Measurements from ENCODE around the gene CFAP100. TPM values are rescaled to one million over a fixed set of nuclear protein-coding genes. Genes with fewer than 3 reads are reported as not detected.

Gene CFAP100
- total and polyA plus RNA-seq, 9 of the 15 experiments (the other 6 are each of a cell fraction or from before 2014, with no cell fraction given): not detected

DNA sequence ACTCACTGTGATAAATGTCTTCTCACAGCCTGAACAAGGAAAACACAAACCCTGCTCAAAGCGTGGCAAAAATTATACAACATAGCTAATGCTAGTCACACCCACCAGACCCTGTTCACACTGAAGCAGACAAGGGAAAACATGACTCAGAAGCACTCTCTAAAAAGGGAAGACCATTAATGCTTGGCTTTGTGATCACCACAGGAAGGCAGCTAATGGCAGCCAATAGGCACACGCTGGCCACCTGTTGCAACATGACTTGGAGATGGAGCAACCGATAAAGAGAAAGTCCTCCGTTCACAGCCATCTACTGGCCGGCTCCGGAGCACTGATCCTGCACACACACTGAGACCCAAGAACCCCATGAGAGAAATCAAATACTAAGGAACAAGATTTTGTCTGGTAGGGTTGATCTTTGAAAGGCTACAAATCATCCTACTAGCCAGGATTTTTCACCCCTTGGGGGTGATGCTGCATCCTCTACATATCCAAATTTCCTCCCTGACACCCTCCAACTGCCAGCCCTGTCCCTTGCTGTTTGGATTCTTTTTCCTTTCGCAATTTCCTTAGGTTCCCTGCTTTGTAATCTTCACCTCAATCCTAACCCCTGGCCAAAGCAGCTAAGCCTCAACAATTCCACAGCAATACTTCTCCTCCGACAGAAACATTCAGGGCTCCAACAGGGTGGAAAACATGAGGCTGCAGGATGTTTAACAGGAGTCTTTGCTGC is 77.7 kb downstream of the CFAP100 start (continued):
- TF ChIP-seq RBM39 (optimal IDR thresholded peaks at IDR 0.05; ENCODE audit: low read depth, low read length): no peak
- no peak for TF ChIP-seq ZBTB7A (IDR thresholded peaks at IDR 0.05; ENCODE audit: borderline replicate concordance, control insufficient read depth, low read depth, low read length)
- TF ChIP-seq SIRT6 (IDR thresholded peaks at IDR 0.05; ENCODE audit: low read depth, low read length): no peak
- no peak for TF ChIP-seq ZNF277 (CRISPR knock-in tag; IDR thresholded peaks at IDR 0.05; ENCODE audit: borderline replicate concordance)
- no peak for TF ChIP-seq TARDBP (IDR thresholded peaks at IDR 0.05)
- no peak for TF ChIP-seq RBM17 (IDR thresholded peaks at IDR 0.05; ENCODE audit: borderline replicate concordance, low read depth, low read length)
- TF ChIP-seq MXI1 (IDR thresholded peaks at IDR 0.05; ENCODE audit: low read depth, low read length): no peak
- TF ChIP-seq MAFK (IDR thresholded peaks at IDR 0.05; ENCODE audit: low read length): no peak
- TF ChIP-seq PHF21A (IDR thresholded peaks at IDR 0.05; ENCODE audit: borderline replicate concordance, low read depth): peak; percentile 23; the same call in 1 of the 2 replicates
- no peak for TF ChIP-seq MBD1 (CRISPR knock-in tag; IDR thresholded peaks at IDR 0.05)
- no peak for TF ChIP-seq POU5F1 (IDR thresholded peaks at IDR 0.05; ENCODE audit: borderline replicate concordance, low read depth, low read length, partially characterized antibody)
- no peak for TF ChIP-seq RAD21 (CRISPR knock-in tag; conservative IDR thresholded peaks at IDR 0.05 in 1 of 2, IDR thresholded peaks at IDR 0.05 in 1 of 2)
- TF ChIP-seq TAF1 (IDR thresholded peaks at IDR 0.05; ENCODE audit: control insufficient read depth, extremely low read depth, insufficient read depth, low read length, severe bottlenecking): no peak
- no peak for TF ChIP-seq PATZ1 (CRISPR knock-in tag; IDR thresholded peaks at IDR 0.05; ENCODE audit: borderline replicate concordance)
- no peak for TF ChIP-seq TAF9B (IDR thresholded peaks at IDR 0.05; ENCODE audit: partially characterized antibody)
- no peak for TF ChIP-seq ZNF347 (CRISPR knock-in tag; IDR thresholded peaks at IDR 0.05; ENCODE audit: low read depth)
- TF ChIP-seq FOXA3 (CRISPR knock-in tag; conservative IDR thresholded peaks at IDR 0.05 in 1 of 2, IDR thresholded peaks at IDR 0.05 in 1 of 2): no peak
- no peak for TF ChIP-seq BDP1 (IDR thresholded peaks at IDR 0.05; ENCODE audit: insufficient read depth, insufficient read length)
- no peak for TF ChIP-seq ZNF586 (CRISPR knock-in tag; conservative IDR thresholded peaks at IDR 0.05)
- TF ChIP-seq HBP1 (CRISPR knock-in tag; IDR thresholded peaks at IDR 0.05): no peak
- no peak for TF ChIP-seq POLR3G (IDR thresholded peaks at IDR 0.05; ENCODE audit: extremely low read depth, insufficient read length, insufficient replicate concordance)

Data from K562 (cell line).